ENCODE data around the gene SEC24A. TPM values are rescaled to one million over a fixed set of nuclear protein-coding genes. Genes with fewer than 3 reads are reported as not detected.
"Not testable (repeated sequence)": the region's sequence is repeated elsewhere in the genome, so short reads cannot be mapped to it uniquely, and the experiment has no call there.

Gene SEC24A
- total RNA-seq, 1 experiment from 2014 or later, result 5.6 TPM

DNA sequence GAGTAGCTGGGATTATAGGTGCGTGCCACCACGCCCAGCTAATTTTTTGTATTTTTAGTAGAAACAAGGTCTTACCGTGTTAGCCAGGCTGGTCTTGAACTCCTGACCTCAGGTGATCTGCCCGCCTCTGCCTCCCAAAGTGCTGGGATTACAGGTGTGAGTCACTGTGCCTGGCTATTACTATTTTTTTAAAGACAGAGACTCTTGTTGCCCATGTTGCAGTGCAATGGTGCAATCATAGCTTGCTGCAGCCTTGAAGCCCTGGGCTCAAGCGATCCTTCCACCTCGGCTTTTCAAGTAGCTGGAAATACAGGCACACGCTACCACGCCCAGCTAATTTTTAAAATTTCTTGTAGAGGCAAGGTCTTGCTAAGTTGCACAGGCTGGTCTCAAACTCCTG, 41.6 kb downstream of the SEC24A start:
- H3K9ac ChIP-seq (ENCODE audit: low read length); H3K9me2 ChIP-seq (replicated peaks; ENCODE audit: low read length); DNase-seq; intact Hi-C loops (cut with micrococcal nuclease); H3K4me3 ChIP-seq (ENCODE audit: low read length); H3K9me3 ChIP-seq (ENCODE audit: low read length); BruUV-seq (replicated peaks); H3F3A ChIP-seq (ENCODE audit: low read length, unreplicated experiment); H3K79me2 ChIP-seq (ENCODE audit: low read length); H3K4me2 ChIP-seq (ENCODE audit: low read length); H2AFZ ChIP-seq (ENCODE audit: low read length); CTCF ChIA-PET; H3K27ac ChIP-seq (ENCODE audit: low read length); ATAC-seq; POLR2A ChIA-PET (ENCODE audit: unreplicated experiment); H3K4me1 ChIP-seq (ENCODE audit: insufficient read depth, low read length); H3K27me3 ChIP-seq (ENCODE audit: low read length); H4K20me1 ChIP-seq (ENCODE audit: low read length): not testable (repeated sequence)
- H3K36me3 ChIP-seq (ENCODE audit: low read depth, low read length), result peaks cover 12% of the 10 kb centered on the region

GRCh38 chr5:134692722-134693121, 44.1 kb downstream of the SEC24A start:
- TF ChIP-seq EZH2phosphoT487 (IDR thresholded peaks at IDR 0.05; ENCODE audit: borderline replicate concordance, low read length) (no peak), EZH2 (IDR thresholded peaks at IDR 0.05; ENCODE audit: low read length, unreplicated experiment) (no peak)
- TF ChIP-seq, protein P1, sequence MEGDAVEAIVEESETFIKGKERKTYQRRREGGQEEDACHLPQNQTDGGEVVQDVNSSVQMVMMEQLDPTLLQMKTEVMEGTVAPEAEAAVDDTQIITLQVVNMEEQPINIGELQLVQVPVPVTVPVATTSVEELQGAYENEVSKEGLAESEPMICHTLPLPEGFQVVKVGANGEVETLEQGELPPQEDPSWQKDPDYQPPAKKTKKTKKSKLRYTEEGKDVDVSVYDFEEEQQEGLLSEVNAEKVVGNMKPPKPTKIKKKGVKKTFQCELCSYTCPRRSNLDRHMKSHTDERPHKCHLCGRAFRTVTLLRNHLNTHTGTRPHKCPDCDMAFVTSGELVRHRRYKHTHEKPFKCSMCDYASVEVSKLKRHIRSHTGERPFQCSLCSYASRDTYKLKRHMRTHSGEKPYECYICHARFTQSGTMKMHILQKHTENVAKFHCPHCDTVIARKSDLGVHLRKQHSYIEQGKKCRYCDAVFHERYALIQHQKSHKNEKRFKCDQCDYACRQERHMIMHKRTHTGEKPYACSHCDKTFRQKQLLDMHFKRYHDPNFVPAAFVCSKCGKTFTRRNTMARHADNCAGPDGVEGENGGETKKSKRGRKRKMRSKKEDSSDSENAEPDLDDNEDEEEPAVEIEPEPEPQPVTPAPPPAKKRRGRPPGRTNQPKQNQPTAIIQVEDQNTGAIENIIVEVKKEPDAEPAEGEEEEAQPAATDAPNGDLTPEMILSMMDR (conservative IDR thresholded peaks at IDR 0.05; ENCODE audit: low read depth, low read length), result no peak
- no peak for ATAC-seq
- intact Hi-C loops (cut with micrococcal nuclease), result no loop called here
- peaks cover 12% of the 10 kb centered on the region for H3K36me3 ChIP-seq (ENCODE audit: low read depth, low read length)
- H3F3A ChIP-seq (ENCODE audit: low read length, unreplicated experiment), result no peaks in the 10 kb centered on the region
- H4K20me1 ChIP-seq (ENCODE audit: low read length), result no peaks in the 10 kb centered on the region
- no peaks in the 10 kb centered on the region for H3K79me2 ChIP-seq (ENCODE audit: low read length)
- ChIA-PET CTCF (no interaction called here), POLR2A (ENCODE audit: unreplicated experiment) (no interaction called here)
- H3K9me3 ChIP-seq (ENCODE audit: low read length), result no peaks in the 10 kb centered on the region
- H3K27me3 ChIP-seq (ENCODE audit: low read length), result no peaks in the 10 kb centered on the region
- no peak overlapping the region for H3K27ac ChIP-seq (ENCODE audit: low read length)
- no peaks in the 10 kb centered on the region for H3K4me1 ChIP-seq (ENCODE audit: insufficient read depth, low read length)
- H3K9me2 ChIP-seq (replicated peaks; ENCODE audit: low read length), result no peaks in the 10 kb centered on the region
- H3K4me3 ChIP-seq (ENCODE audit: low read length), result no peak overlapping the region
- DNase-seq, result no peak
- no peak overlapping the region for H3K4me2 ChIP-seq (ENCODE audit: low read length)
- no peak overlapping the region for H3K9ac ChIP-seq (ENCODE audit: low read length)
- BruUV-seq (replicated peaks), result TSS peak; percentile 28
- H2AFZ ChIP-seq (ENCODE audit: low read length), result no peak overlapping the region

GRCh38 chr5:134708301-134708700, 59.7 kb downstream of the SEC24A start:
- Histone ChIP-seq H3K79me2 (ENCODE audit: low read length) (no peaks in the 10 kb centered on the region), H3K4me3 (ENCODE audit: low read length) (no peak overlapping the region), H3F3A (ENCODE audit: low read length, unreplicated experiment) (no peaks in the 10 kb centered on the region), H3K36me3 (ENCODE audit: low read depth, low read length) (0 out of 2 replicates have a peak, but pooled peaks cover 2% of the 10 kb centered on the region), H2AFZ (ENCODE audit: low read length) (no peak overlapping the region), H3K9ac (ENCODE audit: low read length) (no peak overlapping the region), H3K9me3 (ENCODE audit: low read length) (no peaks in the 10 kb centered on the region), H3K4me1 (ENCODE audit: insufficient read depth, low read length) (no peaks in the 10 kb centered on the region), H3K4me2 (ENCODE audit: low read length) (no peak overlapping the region), H3K27ac (ENCODE audit: low read length) (no peak overlapping the region), H3K27me3 (ENCODE audit: low read length) (no peaks in the 10 kb centered on the region), H4K20me1 (ENCODE audit: low read length) (no peaks in the 10 kb centered on the region), H3K9me2 (replicated peaks; ENCODE audit: low read length) (no peaks in the 10 kb centered on the region)
- DNase-seq, result no peak
- no TSS peak for BruUV-seq (replicated peaks)
- no peak for TF ChIP-seq EZH2 (IDR thresholded peaks at IDR 0.05; ENCODE audit: low read length, unreplicated experiment)
- no peak for TF ChIP-seq EZH2phosphoT487 (IDR thresholded peaks at IDR 0.05; ENCODE audit: borderline replicate concordance, low read length)
- TF ChIP-seq, protein P1 (conservative IDR thresholded peaks at IDR 0.05; ENCODE audit: low read depth, low read length), result no peak
- intact Hi-C loops (cut with micrococcal nuclease), result no loop called here
- ChIA-PET CTCF (no interaction called here), POLR2A (ENCODE audit: unreplicated experiment) (no interaction called here)
- ATAC-seq, result no peak
